GM18873 (cell line): ENCODE data around the gene ARHGEF28.
A peak's percentile ranks its signal among the peaks of the same experiment; 100 is the strongest.

Source experiments
- ATAC-seq: cut with Tn5 transposase; IDR thresholded peaks from one replicate; pipeline ENCODE4 v1.9.1; 2021; ENCODE audit warnings: mild to moderate bottlenecking, moderate library complexity, moderate number of reproducible peaks; ENCODE audit not compliant: unreplicated experiment, low FRiP score

The ARHGEF28 gene, protein sequence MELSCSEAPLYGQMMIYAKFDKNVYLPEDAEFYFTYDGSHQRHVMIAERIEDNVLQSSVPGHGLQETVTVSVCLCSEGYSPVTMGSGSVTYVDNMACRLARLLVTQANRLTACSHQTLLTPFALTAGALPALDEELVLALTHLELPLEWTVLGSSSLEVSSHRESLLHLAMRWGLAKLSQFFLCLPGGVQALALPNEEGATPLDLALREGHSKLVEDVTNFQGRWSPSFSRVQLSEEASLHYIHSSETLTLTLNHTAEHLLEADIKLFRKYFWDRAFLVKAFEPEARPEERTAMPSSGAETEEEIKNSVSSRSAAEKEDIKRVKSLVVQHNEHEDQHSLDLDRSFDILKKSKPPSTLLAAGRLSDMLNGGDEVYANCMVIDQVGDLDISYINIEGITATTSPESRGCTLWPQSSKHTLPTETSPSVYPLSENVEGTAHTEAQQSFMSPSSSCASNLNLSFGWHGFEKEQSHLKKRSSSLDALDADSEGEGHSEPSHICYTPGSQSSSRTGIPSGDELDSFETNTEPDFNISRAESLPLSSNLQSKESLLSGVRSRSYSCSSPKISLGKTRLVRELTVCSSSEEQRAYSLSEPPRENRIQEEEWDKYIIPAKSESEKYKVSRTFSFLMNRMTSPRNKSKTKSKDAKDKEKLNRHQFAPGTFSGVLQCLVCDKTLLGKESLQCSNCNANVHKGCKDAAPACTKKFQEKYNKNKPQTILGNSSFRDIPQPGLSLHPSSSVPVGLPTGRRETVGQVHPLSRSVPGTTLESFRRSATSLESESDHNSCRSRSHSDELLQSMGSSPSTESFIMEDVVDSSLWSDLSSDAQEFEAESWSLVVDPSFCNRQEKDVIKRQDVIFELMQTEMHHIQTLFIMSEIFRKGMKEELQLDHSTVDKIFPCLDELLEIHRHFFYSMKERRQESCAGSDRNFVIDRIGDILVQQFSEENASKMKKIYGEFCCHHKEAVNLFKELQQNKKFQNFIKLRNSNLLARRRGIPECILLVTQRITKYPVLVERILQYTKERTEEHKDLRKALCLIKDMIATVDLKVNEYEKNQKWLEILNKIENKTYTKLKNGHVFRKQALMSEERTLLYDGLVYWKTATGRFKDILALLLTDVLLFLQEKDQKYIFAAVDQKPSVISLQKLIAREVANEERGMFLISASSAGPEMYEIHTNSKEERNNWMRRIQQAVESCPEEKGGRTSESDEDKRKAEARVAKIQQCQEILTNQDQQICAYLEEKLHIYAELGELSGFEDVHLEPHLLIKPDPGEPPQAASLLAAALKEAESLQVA (N-terminal part only)

DNA sequence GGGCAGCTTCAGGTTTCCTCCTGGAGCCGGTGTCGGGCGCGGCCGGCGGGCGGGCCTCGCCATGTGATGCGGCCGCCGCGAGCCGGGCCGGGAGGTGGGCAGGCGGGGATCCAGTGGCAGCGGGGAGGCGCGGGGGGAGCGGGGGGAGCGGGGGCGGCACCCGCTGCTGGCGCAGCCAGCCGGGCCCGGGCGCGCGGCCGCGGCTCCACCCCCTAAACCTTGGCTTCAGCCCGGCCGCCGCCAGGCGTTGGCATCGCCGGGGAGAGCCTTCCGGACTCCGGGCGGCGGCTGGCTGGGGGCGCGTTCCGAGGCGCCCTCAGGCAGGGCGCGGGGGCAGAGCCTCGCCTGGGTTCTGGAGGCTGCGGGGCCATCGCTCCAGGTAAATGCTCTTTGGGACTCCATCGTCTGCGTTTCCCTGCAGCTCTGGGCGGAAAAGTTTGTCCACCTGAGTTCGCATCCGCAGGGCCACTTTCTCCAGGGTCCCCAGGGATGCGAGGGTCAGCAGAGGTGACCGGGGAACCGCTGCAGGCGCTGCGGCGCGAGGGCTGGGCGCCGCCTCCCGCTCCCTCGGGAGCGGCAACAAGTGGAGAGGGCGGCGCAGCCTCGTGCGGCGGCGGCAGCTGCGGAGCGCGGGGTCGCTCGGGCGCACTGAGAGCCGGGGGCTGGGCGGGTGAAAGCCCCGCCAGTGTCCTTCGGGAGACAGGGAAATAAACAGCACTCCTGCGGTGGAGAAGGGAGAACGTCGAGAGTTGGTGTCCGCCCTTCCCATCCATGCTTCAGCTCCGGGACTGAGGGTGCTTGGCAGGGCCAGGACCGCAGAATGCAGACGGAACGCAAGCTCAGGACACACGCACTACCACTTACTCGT lies at the start of gene ARHGEF28:
Gene ARHGEF28 (plus strand): TSS at position 253 of the 868 bp plus-strand sequence. CDS start 58,656 bp downstream, outside the sequence.
- ATAC-seq, result no peak

DNA sequence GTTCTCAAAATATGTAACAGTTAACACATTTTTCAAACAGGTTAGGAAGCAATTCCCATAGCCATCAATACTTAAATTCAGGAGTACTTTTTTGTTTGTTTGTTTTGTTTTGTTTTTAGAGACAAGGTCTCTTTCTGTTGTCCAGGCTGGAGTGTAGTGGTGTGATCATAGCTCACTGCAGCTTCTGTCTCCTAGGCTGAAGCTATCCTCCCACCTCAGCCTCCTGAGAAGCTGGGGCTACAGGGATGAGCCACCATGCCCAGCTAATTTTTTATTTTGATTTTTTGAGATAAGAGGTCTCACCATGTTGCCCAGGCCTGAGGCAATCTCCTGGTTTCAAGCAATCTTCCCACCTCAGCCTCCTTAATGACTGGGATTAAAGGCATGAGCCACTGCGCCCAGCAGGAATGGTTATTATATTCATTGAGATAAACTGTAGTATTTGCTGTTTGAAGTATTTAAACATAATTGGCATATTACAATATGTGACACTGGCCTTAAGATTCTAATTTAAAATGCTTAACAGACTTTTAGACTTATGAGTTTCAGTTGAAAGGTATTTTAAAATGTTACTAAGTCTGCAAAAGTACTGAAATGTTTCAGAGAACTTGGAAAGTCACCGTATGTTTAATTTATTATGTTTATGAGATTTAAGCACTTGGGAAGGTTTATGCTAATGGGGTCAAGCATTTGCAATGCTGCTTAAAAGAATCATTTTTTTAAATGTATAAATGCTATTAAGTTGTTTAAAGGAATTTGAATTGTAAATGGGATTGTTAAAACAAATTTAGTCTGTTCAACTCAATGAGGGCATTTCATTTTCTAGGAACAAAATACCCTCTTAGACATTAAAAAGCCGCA lies 43.5 kb upstream of the ARHGEF28 start:
- no peak for ATAC-seq

DNA sequence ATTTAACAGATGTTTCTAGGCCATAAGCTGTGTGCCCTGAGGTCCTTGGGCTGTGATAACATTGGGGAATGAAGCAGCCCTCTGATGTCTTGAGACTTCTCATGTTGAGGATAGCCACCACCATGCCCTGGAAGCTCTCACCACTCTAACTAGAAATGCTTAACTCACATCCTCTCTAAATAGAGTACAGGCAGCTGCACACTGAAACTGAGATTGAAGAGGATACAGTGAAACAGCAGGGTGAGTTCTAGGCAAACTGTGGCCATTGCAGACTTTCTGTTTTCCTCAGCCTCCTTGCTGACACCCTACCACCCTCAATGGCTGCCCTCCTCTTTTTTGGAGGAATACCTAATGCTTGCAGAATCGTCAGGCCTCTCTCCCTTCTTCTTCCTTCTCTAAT lies 38.1 kb upstream of the ARHGEF28 start:
- peak; percentile 76 for ATAC-seq

DNA sequence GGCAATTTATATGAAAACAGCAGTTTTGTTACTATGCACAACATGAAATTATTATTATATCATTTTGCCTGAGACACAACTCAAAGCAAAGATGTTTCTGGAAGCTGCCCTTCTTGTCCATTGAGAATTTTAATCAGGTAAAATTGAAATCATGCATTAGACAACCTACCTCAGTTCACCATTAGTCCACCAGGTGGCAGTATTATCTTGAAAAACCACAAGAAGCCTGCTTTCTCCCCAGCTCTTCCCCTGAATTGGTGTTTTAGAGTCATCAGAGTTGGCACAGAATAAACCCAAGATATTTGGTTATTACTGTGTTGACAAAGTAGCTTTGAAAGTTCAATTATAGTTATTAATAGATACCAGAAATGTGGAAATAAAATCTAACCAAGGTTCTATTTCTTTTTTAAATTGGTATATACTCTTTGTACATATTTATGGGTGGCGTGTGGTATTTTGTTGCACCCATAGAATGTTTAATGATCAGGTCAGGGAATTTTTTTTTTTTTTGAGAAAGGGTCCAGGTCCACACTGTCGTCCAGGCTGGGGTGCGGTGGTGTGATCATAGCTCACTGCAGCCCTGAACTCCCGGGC lies 34.8 kb upstream of the ARHGEF28 start:
- ATAC-seq, result no peak

DNA sequence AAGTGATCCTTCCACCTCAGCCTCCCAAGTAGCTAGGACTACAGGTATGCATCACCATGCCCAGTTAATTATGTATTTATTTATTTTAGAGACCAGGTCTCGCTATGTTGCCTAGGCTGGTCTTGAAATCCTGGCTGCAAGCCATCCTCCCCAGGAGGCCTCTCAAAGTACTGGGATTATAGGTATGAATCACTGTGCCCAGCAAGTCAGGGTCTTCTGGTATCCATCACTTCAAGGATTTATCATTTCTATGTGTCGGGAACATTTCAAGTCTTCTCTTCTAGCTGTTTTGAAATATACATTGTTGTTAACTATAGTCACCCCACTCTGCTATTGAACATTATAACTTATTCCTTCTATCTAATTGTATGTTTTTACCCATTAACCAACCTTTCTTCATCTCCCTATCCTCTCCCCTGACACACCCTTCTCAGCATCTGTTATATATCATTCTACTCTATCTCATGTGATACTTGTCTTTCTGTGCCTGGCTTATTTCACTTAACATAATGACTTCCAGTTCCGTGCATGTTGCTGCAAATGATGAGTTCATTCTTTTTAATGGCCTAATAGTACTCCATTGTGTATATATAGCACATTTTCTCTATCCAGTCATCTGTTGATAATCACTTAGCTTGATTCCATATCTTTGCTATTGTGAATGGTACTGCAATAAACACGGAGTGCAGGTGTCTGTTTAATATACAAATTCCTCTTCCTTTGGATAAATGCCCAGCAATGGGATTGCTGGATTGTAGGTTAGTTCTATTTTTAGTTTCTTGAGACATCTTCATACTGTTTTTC lies 34.1 kb upstream of the ARHGEF28 start:
- no peak for ATAC-seq

DNA sequence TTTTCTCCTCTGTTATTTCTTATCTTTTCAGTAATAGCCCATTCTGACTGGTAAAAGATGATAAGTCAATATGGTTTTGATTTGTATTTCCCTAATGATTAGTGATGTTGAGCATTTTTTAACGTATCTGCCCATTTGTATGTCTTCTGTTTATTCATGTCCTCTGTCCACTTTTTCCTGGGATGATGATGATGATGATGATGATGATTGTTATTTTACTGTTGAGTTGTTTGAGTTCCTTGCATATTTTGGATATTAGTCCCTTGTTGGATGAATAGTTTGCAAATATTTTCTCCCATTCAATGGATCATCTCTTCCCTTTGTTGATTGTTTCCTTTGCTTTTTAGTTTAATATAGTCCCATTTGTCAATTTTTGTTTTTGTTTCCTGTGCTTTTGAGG lies 33.4 kb upstream of the ARHGEF28 start:
- ATAC-seq, result no peak

DNA sequence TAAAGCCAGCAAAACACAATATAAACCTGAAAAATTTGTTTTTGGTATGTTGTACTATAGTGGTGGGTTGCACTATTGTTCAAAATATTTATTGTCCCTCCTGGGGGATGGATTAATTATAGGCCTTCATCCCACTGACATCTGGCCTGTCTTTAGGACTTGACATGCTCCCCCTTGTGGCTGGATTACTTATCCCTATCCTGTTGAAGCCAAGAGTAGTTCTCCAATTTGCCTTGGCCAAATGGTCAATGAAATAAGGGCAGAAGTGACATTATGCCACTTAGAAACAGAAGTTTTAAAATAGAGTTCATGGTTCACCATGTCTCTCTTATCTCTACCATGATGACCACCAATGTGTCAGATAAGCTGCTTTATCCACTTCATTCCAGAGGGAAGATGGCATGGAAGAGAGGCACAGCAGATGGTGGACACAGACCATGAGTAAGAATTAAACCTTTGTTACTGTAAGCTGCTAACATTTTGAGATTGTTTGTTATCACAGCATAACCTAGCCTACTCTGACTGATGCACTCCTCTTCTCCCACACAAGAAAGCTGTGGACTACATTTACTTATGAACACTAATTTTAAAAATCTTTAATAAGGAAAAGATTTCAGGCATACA lies 29.2 kb upstream of the ARHGEF28 start:
- no peak for ATAC-seq

DNA sequence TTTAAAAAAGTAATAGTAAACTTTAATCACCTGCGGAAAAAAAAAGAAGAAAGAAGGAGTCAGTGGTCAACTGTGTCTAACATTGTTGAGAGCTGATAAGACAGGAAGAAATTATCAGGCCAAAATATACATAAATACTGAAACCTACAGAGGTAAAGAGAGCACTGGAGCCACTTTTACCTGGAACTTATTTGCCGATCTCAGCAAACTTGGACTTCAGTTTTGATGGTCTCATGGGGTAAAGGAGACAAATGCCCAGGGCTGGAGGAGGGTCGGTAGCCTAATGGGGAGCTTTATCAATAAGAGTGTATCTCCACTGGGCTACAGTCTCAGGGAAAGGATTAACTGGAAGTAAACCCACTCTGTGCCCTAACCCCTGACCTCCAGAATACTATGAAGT lies 26.6 kb upstream of the ARHGEF28 start:
- no peak for ATAC-seq

DNA sequence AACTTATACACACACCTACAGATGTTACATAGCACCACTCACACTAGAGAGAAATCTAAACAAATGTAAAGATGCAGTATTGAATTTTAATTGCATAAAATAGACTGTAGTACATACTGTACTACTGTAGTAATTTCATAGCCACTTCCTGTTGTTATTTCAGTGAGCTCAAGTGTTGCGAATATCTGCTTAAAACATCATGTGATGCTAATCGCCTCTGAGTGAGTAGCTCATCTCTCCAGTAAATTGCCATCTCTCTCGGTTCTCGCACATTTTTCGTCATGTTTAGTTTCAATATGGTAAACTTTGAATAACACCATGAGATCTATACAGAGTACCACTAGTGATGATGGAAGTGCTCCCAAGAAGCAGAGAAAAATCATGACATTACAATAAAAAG lies 22.0 kb upstream of the ARHGEF28 start:
- no peak for ATAC-seq

DNA sequence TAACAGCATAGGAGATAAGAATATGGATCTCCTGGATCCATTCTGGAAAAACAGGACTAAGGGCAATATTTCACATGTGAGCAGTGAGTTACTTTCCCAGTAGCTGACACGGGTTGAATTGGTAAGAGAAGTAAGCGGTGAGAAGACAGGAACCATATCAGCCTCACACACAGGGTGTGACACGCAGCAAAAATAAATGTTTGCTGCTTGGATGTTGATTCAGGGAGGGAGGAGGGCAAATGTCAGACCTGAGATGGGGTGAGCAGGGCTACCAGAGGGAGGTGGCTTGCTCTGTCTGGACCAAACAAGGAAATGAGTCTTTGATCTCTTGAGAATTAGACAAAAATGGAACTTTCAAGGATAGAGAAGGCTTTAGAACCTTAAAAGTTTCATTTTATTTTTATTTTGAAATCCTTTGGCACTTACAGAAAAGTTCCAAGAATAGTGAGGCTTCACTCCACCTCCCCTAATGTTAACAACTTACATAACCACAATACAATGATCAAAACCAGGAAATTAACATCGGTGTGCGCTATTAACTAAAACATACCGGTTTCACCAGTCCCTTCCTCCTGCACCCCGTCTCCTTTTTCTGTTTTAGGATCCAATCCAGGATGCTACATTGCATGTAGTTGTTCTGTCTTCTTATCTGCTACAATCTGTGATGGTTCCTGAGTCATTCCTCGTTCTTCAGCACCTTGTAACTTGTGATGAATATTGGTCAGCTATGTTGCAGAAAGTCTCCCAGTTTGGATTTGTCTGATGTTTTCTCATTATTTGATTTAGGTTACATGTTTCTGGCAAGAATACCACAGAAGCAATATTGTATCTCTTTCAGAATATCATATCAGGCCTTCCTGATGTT lies 20.5 kb upstream of the ARHGEF28 start:
- no peak for ATAC-seq

DNA sequence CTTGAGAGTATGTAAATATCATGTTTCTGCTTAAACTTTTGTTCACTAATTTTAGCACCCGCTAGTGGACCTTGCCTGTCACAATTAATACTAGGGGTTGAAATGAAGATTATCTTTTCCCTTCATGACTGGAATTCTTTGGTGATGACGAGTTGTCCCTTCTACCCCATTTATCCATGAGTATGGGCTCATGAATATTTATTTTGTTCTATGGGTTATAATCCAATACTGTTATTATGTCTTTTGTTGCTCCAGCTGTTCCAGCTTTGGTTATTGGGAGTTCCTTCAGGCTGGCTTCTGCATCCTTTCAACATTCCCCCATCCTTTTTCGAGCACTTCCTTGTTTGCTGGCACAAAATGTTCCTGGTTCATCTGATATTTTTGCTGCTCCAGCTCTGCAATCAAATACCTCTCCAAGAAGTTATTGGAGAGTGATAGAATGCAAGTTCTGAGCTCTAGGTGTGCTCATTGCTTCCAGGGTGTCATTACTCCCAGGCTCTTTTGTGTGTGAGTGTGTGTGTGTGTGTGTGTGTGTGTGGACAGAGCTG lies 19.7 kb upstream of the ARHGEF28 start:
- ATAC-seq, result no peak

DNA sequence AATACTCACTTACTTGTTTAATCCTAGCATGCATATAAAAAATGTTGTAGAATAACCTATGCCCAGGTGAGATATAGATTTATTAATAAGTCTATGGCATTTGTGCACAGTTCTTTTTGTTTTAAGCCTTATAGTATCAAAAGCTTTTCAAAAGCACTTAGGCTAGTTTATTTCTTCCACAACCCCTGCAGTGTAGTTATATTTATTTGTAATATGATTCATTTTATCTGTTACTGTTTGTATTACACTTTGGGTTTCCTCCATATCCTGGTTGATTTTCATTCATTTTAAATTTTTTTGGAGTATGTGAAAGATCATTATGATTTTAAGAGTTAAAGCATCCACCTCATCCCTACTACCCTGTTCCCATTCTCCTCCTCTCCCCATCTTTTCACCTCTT lies 18.8 kb upstream of the ARHGEF28 start:
- ATAC-seq, result no peak

DNA sequence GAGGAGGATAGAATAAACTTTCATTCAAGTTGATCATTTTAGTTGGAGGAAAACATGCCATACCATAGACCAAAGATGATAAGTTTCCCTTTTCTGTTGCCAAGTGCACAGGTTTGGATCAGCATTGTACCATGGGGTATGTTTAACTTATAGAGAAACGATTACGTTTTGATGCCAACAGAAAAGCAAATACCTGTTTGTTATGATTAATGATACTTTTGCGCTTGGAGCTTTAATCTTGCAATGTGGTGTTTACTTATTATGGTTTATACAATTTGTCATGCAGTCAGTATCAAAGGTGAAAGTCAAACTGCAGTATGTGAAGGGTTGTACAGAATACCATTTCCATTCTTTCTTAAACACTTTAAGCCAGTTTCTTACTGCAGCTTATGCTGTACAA lies 13.2 kb upstream of the ARHGEF28 start:
- no peak for ATAC-seq

DNA sequence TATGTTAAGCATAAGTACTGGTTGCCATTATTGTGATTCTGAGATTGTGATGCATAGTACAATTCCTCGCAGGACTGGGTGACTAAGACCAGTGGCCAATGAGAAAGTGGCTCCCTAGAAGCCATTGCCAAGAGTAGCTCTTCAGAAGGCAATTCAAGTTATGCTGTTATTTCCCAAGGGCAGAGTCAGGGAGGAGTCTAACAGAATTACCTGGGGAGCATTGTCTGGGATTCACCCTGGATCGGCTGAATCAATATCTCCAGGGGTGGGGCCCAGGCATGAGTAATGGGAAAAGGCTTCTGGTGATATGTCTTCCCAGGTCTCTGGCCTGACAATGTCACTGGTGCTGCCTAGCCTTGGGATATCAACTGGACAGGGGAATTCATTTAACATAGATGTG lies 10.9 kb upstream of the ARHGEF28 start:
- no peak for ATAC-seq

DNA sequence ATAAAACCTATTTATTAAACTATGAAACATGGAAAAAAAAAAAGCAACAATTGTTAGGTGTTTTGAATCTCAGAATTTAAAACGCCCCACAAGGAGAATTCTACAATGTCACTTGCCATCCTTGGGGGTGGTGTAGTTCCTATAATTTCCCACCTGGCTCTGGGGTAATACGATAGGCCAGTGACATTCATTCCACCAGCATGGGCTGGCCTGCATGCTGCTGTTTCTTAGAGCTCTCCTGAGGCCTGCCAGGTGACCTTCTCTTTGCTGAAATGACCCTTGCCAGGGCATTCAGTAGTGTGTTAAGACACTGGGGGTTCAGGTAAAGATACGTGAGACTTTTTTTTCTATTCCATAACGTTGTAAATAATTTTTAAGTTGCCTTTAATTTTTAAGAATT lies 10.0 kb upstream of the ARHGEF28 start:
- no peak for ATAC-seq
